AG09319 (cell line): ENCODE data around the gene PROM1.

Experiments
- DNase-seq: peaks from one replicate; pipeline ENCODE4 v3.0.0-alpha.2; 2010; ENCODE audit warnings: low read depth; ENCODE audit errors: extremely low read depth
- TF ChIP-seq, protein P1 (sequence below): IDR thresholded peaks from 2 replicates; pipeline ENCODE4 v1.5.1; 2011; ENCODE audit warnings: low read depth, mild to moderate bottlenecking, inconsistent platforms, low read length, moderate library complexity

Gene PROM1

DNA sequence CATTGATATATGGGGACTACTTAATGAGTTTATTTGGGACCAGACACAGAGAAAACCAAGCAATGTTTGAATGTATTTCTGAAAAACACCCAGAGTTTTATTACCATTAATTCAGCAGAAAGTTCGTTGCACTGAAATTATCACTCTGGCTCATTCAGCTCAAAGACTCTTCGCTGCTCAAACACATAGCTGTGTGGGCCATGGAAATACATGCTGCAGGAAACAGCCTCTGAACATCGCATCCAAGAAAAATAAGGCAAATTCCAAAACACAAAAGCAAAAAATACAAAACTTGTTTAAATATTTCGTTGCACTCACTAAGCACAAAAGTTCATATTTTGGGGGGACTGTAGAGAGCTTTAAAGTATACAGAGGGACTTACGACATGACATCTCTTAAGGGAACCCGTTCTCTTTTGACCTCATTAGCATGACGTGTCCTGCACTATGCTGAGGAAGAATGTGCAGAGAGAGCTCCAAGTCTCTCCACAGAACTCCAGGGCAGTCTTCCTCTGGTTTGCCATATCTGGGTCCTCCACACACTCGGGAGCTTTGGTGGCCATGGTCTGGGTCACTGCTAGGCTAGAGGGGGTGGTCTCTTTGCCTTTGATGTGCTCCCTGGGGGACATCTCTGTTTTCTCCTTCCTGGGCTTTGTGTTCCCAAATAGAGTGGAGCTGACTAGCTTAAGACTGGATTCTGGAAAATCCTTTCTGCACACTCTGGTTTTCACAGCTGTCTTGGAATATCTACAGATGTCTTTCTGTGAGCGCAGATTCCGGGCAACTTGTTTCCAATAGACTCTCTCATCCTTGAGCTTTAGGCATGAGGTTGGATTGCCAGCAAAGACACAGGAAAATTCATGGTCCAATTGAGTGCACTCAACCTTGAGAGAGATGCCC is 148.1 kb downstream of the PROM1 start:
- DNase-seq, result no peak
- TF ChIP-seq, protein P1, sequence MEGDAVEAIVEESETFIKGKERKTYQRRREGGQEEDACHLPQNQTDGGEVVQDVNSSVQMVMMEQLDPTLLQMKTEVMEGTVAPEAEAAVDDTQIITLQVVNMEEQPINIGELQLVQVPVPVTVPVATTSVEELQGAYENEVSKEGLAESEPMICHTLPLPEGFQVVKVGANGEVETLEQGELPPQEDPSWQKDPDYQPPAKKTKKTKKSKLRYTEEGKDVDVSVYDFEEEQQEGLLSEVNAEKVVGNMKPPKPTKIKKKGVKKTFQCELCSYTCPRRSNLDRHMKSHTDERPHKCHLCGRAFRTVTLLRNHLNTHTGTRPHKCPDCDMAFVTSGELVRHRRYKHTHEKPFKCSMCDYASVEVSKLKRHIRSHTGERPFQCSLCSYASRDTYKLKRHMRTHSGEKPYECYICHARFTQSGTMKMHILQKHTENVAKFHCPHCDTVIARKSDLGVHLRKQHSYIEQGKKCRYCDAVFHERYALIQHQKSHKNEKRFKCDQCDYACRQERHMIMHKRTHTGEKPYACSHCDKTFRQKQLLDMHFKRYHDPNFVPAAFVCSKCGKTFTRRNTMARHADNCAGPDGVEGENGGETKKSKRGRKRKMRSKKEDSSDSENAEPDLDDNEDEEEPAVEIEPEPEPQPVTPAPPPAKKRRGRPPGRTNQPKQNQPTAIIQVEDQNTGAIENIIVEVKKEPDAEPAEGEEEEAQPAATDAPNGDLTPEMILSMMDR, result no peak

- DNase-seq, result no peak
- TF ChIP-seq, protein P1, result no peak
Observed at GRCh38 chr4:15934259-15934658, 149.6 kb downstream of the PROM1 start.

- TF ChIP-seq, protein P1, result no peak
- no peak for DNase-seq
Observed at GRCh38 chr4:15931451-15932210, 152.2 kb downstream of the PROM1 start.

DNA sequence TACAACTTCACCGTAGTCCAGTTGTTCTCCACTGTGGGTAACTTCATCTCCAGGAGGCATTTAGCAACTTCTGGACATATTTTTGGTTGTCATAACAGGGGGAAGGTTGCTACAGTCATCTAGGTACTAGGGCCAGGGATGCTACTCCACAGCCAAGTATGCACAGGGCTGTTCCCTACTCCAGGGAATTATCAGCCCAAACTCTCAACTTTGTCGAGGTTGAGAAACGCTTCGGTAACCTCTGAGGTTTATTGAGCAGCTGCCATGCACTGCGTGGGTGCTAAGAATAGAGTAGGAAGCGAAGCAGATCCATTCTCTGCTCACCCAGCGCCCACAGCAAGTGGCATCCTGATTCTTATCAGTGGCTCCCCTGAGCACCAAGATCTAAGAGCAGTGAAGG is 153.5 kb downstream of the PROM1 start:
- TF ChIP-seq, protein P1, result no peak
- DNase-seq, result no peak

GRCh38 chr4:15929540-15929939 is 154.3 kb downstream of the PROM1 start:
- TF ChIP-seq, protein P1, result no peak
- DNase-seq, result no peak

DNA sequence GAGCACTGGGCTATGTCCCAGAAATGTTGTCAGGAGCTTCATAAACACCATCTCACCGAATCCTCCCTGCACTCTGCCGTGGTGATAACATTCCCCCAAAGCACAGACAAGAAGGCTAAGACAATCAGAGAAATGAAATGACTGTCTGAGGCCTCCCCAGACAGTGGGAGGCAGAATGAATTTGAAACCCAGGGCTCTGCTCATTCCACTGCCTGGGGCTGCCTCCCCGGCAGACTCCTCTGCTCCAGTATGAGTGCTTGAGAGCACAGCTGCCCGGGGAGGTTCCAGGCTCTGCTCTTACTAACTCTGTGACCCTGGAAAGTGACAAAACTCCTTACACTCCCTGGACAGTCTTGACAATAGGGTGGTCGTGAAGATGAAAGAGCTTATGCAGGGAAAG is 154.9 kb downstream of the PROM1 start:
- TF ChIP-seq, protein P1, result no peak
- DNase-seq, result no peak

DNA sequence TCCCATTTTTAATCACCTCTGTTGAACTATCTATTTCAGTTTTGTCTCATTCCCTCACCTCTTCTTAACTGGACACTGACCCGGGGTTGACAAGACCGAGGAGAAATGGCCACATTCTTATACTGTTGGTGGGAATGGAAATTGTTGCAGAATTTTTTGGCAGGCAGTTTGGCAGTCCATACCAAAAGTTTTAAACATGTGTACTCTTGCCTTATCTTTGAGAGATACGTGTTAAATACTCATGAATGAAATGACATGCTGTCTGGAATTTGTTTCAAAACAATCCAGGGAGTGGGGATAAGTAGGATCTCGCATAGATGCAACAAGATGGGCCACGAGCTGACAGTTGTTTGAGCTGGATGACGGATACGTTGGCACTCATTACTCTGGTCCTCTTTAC is 157.3 kb downstream of the PROM1 start:
- TF ChIP-seq, protein P1, result no peak
- DNase-seq, result no peak
